RWPE1 (cell line): ENCODE data around the gene MAP3K20.

ENCODE experiments used
- CTCF ChIA-PET: fragments of 350-600 bp; sonication (Branson Sonifier 250); formaldehyde crosslinking; extraction: SDS; loops from one replicate; lab custom pipeline; 2021; lab: Yijun Ruan, JAX
- POLR2A ChIA-PET: fragments of 400-600 bp; formaldehyde crosslinking; extraction: SDS; loops from one replicate; lab custom pipeline; 2020; ENCODE audit warnings: antibody characterized with exemption; ENCODE audit not compliant: low non-redundant PET; lab: Yijun Ruan, JAX
- DNase-seq: peaks from one replicate; pipeline ENCODE4 v3.0.0; 2012; ENCODE audit warnings: low spot score
- H3K27ac ChIP-seq: fragments of 450-650 bp; 2 replicates; pipeline ENCODE4 v1.5.1; 2017
- TF ChIP-seq, protein P1 (sequence below): fragments of 450-650 bp; conservative IDR thresholded peaks from 2 replicates; pipeline ENCODE4 v1.5.1; 2017; ENCODE audit warnings: low read depth, mild to moderate bottlenecking

MAP3K20 gene

DNA sequence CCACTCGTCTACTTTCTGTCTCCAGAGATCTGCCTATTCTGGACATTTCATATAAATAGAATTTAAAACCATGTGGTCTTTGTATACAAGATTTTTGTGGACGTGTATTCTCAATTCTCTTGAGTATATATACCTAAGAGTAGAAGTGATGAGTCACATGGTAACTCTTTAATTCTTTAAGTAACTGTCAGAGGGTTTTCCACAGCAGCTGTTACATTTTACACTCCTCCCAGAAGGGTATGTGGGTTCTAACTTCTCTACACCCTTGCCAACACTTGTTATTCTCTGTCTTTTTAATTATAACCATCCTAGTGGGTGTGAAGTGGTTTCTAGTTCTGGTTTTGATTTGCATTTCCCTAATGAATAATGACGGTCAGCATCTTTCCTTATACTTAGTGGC, 70.9 kb downstream of the MAP3K20 start:
- TF ChIP-seq, protein P1, sequence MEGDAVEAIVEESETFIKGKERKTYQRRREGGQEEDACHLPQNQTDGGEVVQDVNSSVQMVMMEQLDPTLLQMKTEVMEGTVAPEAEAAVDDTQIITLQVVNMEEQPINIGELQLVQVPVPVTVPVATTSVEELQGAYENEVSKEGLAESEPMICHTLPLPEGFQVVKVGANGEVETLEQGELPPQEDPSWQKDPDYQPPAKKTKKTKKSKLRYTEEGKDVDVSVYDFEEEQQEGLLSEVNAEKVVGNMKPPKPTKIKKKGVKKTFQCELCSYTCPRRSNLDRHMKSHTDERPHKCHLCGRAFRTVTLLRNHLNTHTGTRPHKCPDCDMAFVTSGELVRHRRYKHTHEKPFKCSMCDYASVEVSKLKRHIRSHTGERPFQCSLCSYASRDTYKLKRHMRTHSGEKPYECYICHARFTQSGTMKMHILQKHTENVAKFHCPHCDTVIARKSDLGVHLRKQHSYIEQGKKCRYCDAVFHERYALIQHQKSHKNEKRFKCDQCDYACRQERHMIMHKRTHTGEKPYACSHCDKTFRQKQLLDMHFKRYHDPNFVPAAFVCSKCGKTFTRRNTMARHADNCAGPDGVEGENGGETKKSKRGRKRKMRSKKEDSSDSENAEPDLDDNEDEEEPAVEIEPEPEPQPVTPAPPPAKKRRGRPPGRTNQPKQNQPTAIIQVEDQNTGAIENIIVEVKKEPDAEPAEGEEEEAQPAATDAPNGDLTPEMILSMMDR: no peak
- CTCF ChIA-PET: no interaction called here
- H3K27ac ChIP-seq: no peak overlapping the region
- DNase-seq: no peak
- POLR2A ChIA-PET: no interaction called here

GRCh38 chr2:173148520-173148919, 72.9 kb downstream of the MAP3K20 start:
- TF ChIP-seq, protein P1: no peak
- CTCF ChIA-PET: interaction anchor here (0.5 to 0.6 kb wide), 2 partner anchors 14 to 39 kb away, joined by 3 to 8 read pairs; no protein-coding TSS in a partner anchor
- peak; percentile 29 for DNase-seq
- POLR2A ChIA-PET: no interaction called here
- no peak overlapping the region for H3K27ac ChIP-seq

- H3K27ac ChIP-seq: no peak overlapping the region
- TF ChIP-seq, protein P1: no peak
- no peak for DNase-seq
- ChIA-PET POLR2A (no interaction called here), CTCF (no interaction called here)
Observed at GRCh38 chr2:173149491-173149890, 73.8 kb downstream of the MAP3K20 start.

GRCh38 chr2:173150087-173150486, 74.4 kb downstream of the MAP3K20 start:
- H3K27ac ChIP-seq: peak overlapping the region; percentile 64
- CTCF ChIA-PET: no interaction called here
- POLR2A ChIA-PET: no interaction called here
- TF ChIP-seq, protein P1: no peak
- no peak for DNase-seq

DNA sequence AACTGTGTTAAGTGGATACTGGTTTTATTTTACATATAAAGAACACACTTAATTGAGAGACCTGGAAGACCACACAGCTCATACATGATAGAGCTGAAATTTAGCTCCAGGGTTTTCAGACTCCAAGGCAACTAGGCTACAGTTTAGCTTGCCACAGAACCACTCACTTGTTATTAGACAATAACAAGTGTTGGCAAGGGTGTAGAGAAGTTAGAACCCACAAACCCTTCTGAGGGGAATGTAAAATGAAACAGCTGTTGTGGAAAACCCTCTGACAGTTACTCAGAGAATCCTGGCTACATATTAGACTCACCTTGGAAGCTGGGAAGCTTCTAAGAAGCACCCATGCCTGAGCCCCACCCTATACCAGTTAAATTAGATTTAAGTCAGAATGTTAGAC, 75.3 kb downstream of the MAP3K20 start:
- ChIA-PET POLR2A (no interaction called here), CTCF (interaction anchor here (0.7 kb wide), 1 partner anchor 1190 kb away, joined by 3 read pairs; no protein-coding TSS in a partner anchor)
- DNase-seq: no peak
- H3K27ac ChIP-seq: peak overlapping the region; percentile 64
- TF ChIP-seq, protein P1: no peak

GRCh38 chr2:173151671-173152401, 76.2 kb downstream of the MAP3K20 start:
- no peak overlapping the region for H3K27ac ChIP-seq
- POLR2A ChIA-PET: interaction anchor here (0.6 kb wide), 2 partner anchors 30 to 53 kb away, joined by 3 to 7 read pairs; no protein-coding TSS in a partner anchor
- CTCF ChIA-PET: interaction anchor here (0.6 to 0.7 kb wide), 2 partner anchors 74 to 1189 kb away, joined by 3 read pairs; no protein-coding TSS in a partner anchor
- TF ChIP-seq, protein P1: no peak
- DNase-seq: peak; percentile 75
